HFF-Myc (cell line): ENCODE data around the gene STK10.
A peak's percentile ranks its signal among the peaks of the same experiment; 100 is the strongest.

Experiments
- DNase-seq: peaks from one replicate; pipeline ENCODE4 v3.0.0-alpha.2; 2011; ENCODE audit warnings: low read depth; ENCODE audit errors: extremely low read depth
- H3K4me3 ChIP-seq: replicated peaks from 2 replicates; pipeline ENCODE4 v1.5.1; 2011; ENCODE audit warnings: low read depth, mild to moderate bottlenecking, control low read depth, low read length
- CTCF ChIP-seq: IDR thresholded peaks from 2 replicates; pipeline ENCODE4 v1.5.1; 2012; ENCODE audit warnings: mild to moderate bottlenecking, low read depth, low read length, control low read depth; ENCODE audit errors: missing control alignments

STK10 gene

GRCh38 chr5:172004824-172005237 is 183.2 kb downstream of the STK10 start:
- peak overlapping the region; percentile 96 for H3K4me3 ChIP-seq
- no peak for TF ChIP-seq CTCF
- no peak for DNase-seq

GRCh38 chr5:172003746-172004145 is 184.3 kb downstream of the STK10 start:
- no peak overlapping the region; the same call in 1 of the 2 replicates for H3K4me3 ChIP-seq
- no peak for TF ChIP-seq CTCF
- no peak for DNase-seq

- no peak for DNase-seq
- H3K4me3 ChIP-seq = no peak overlapping the region
- no peak for TF ChIP-seq CTCF
Observed at GRCh38 chr5:172002840-172003512, 185.0 kb downstream of the STK10 start.

- peak; percentile 49 for TF ChIP-seq CTCF
- H3K4me3 ChIP-seq = no peak overlapping the region
- DNase-seq = no peak
Observed at GRCh38 chr5:172002310-172002709, 185.7 kb downstream of the STK10 start.

GRCh38 chr5:171999877-172000276 is 188.1 kb downstream of the STK10 start:
- no peak for DNase-seq
- TF ChIP-seq CTCF = no peak
- H3K4me3 ChIP-seq = no peak overlapping the region

GRCh38 chr5:171999100-171999499 is 188.9 kb downstream of the STK10 start:
- no peak for TF ChIP-seq CTCF
- H3K4me3 ChIP-seq = no peak overlapping the region
- DNase-seq = no peak

- H3K4me3 ChIP-seq = no peak overlapping the region
- no peak for TF ChIP-seq CTCF
- DNase-seq = no peak
Observed at GRCh38 chr5:171997011-171997410, 191.0 kb downstream of the STK10 start.
